Adrenal gland (tissue), 12 donors: ENCODE data around the gene ARHGAP8. TPM values are rescaled to one million over a fixed set of nuclear protein-coding genes. Genes with fewer than 3 reads are reported as not detected.

Experiments
- DNase-seq, 7 donors: peaks; one replicate each; pipeline ENCODE4 v3.0.0-alpha.2; 2019 to 2020
- H3K27ac ChIP-seq, 5 donors: fragments of 200-600 bp; sonication (generic) in 4 of 5; 1 replicate in 3 of 5; 2 replicates in 2 of 5; pipeline versions ENCODE4 v1.5.1 to v1.8.0; 2016 to 2020; ENCODE audit warnings: mild to moderate bottlenecking in 1 of 5
- H3K27me3 ChIP-seq: fragments of 200-600 bp; 2 replicates; pipeline ENCODE4 v1.8.0; 2021
- H3K36me3 ChIP-seq, 2 donors: fragments of 200-600 bp; replicated peaks in 1 of 2; 1 replicate in 1 of 2; 2 replicates in 1 of 2; pipeline versions ENCODE4 v1.5.1 to v1.8.0; 2018 to 2022
- H3K4me1 ChIP-seq, 2 donors: fragments of 200-600 bp; replicated peaks in 1 of 2; 1 replicate in 1 of 2; 2 replicates in 1 of 2; pipeline versions ENCODE4 v1.5.1 to v1.8.0; 2018 to 2021
- H3K4me3 ChIP-seq, 4 donors: fragments of 200-600 bp; sonication (generic) in 3 of 4; one replicate each; pipeline ENCODE4 v1.5.1; 2016 to 2018
- H3K9me3 ChIP-seq, 3 donors: fragments of 200-600 bp; sonication (generic) in 1 of 3; replicated peaks in 1 of 3; 1 replicate in 2 of 3; 2 replicates in 1 of 3; pipeline versions ENCODE4 v1.5.1 to v1.8.0; 2016 to 2021
- POLR2A ChIP-seq, 2 donors: fragments of 450-650 bp; IDR thresholded peaks; one replicate each; pipeline ENCODE4 v1.6.1; 2017; ENCODE audit warnings: antibody characterized with exemption in 2 of 2, mild to moderate bottlenecking in 2 of 2, moderate library complexity in 1 of 2
- WGBS, 4 donors: extraction: QIAGEN DNeasy Blood & Tissue Kit in 2 of 4; methylation state at CpG; one replicate each; pipeline versions ENCODE4 v1.1.5 to v1.1.7; 2013 to 2017; 5-methylcytosine and 5-hydroxymethylcytosine counted together
- intact Hi-C, 2 donors: fragments of 100-400 bp; cut with DNase I; formaldehyde crosslinking; loops; one replicate each; pipeline versions ENCODE4 v1.14.1 to v1.15.0; 2022 to 2023
- polyA plus RNA-seq, 3 donors: library from polyadenylated mRNA; stranded (reverse); fragments of 200-250 nt in 2 of 3; fragments of 350-450 nt in 1 of 3; fragmentation: Illumina TruSeq in 1 of 3; extraction: RNeasy Lipid Tissue Mini Kit (QIAGEN cat#74804) in 1 of 3; gene quantifications; one replicate each; pipeline ENCODE4 v1.2.3, GENCODE V29; 2013 to 2014
- total RNA-seq, 9 donors: library from RNA; depleted of rRNA in 4 of 9; stranded (reverse); fragments of >200 nt in 4 of 9; fragments of 120-200 nt in 1 of 9; fragmentation: NEBNext Ultra II Directional in 1 of 9; extraction: Animal tissue kit (Norgen Biotek cat#: 25700) in 1 of 9; gene quantifications; one replicate each; pipeline versions ENCODE4 v1.1.0 to v1.2.4, GENCODE V29; 2013 to 2023
- TF ChIP-seq, protein P1 (sequence below), 6 experiments: fragments of 450-650 bp in 4 of 6; fragments of 200-600 bp in 2 of 6; sonication (generic) in 1 of 6; IDR thresholded peaks; 1 replicate in 5 of 6; 2 replicates in 1 of 6; pipeline versions ENCODE4 v1.5.1 to v1.8.0; 2016 to 2021; ENCODE audit warnings: antibody characterized with exemption in 6 of 6, mild to moderate bottlenecking in 2 of 6, moderate library complexity in 1 of 6
- donor health status: healthy with polysubstance abuse.
- donor health status: Bipolar disorder and iron deficiency.
- donor health status: DM: yes; HTN: yes; CAD: no.
- donor health status: DM: no; HTN: no; CAD: no.
- donor health status: DM: no; HTN: no; CAD: no.
- donor health status: DM: yes; HTN: yes; CAD: no.

Gene ARHGAP8
- total and polyA plus RNA-seq, 12 donors: 0.12 to 17.8 (median 1.1) TPM

DNA sequence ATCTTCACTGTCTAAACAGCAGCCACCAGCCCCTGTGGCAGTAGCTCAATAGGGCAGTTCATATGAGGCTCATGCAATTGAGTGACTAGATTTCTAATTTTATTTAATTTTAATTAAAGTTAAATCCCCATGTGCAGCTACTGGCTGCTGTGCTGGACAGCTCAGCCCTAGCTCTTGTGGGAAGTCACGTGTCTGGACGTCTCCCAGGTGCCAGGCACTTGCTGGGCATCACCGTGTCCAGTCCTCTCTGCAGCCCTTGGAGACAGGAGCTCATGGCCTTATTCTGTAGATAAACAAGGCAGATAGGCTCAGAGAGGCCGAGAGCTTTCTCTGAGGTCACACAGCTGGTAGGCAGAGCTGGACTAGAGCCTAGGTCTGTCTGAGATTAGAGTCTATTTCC, 95.0 kb downstream of the ARHGAP8 start:
- Histone ChIP-seq H3K4me1 (no peaks in the 10 kb centered on the region), H3K27me3 (no peaks in the 10 kb centered on the region), H3K4me3 (no peak overlapping the region), H3K27ac (no peak overlapping the region), H3K36me3 (no peaks in the 10 kb centered on the region), H3K9me3 (no peaks in the 10 kb centered on the region)
- DNase-seq: peak in 1 of 7 donors; percentile 86
- 55 to 71% (median 62%) methylated on average over 4 of the region's 4 CpGs for WGBS, 4 donors
- intact Hi-C loops: no loop called here
- TF ChIP-seq, protein P1, sequence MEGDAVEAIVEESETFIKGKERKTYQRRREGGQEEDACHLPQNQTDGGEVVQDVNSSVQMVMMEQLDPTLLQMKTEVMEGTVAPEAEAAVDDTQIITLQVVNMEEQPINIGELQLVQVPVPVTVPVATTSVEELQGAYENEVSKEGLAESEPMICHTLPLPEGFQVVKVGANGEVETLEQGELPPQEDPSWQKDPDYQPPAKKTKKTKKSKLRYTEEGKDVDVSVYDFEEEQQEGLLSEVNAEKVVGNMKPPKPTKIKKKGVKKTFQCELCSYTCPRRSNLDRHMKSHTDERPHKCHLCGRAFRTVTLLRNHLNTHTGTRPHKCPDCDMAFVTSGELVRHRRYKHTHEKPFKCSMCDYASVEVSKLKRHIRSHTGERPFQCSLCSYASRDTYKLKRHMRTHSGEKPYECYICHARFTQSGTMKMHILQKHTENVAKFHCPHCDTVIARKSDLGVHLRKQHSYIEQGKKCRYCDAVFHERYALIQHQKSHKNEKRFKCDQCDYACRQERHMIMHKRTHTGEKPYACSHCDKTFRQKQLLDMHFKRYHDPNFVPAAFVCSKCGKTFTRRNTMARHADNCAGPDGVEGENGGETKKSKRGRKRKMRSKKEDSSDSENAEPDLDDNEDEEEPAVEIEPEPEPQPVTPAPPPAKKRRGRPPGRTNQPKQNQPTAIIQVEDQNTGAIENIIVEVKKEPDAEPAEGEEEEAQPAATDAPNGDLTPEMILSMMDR (IDR thresholded peaks at IDR 0.05): no peak
- TF ChIP-seq POLR2A (IDR thresholded peaks at IDR 0.05): no peak

DNA sequence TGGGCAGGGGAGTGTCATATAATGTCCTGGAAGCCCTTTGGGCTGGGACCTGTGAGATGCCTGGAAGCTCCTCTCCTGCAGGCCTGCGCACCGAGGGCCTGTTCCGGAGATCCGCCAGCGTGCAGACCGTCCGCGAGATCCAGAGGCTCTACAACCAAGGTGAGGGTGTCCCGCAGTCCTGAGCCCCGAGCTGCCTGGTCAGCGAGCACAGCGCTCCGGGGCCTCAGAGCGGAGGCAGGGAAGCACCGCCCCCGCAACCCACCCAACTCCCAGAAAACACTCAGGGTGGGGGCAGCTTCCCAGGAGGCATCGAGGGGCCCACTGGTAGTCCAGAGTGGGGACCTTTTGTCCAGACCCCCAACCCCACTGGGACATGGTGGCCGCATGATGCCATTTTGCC, 95.5 kb downstream of the ARHGAP8 start:
- DNase-seq: no peak
- Histone ChIP-seq H3K4me1 (no peaks in the 10 kb centered on the region), H3K27ac (no peak overlapping the region), H3K27me3 (no peaks in the 10 kb centered on the region), H3K9me3 (no peaks in the 10 kb centered on the region), H3K4me3 (no peak overlapping the region), H3K36me3 (no peaks in the 10 kb centered on the region)
- WGBS, 4 donors: 88 to 100% (median 91%) methylated on average over 1 to 18 of the region's 18 CpGs
- intact Hi-C loops: no loop called here
- no peak for TF ChIP-seq POLR2A (IDR thresholded peaks at IDR 0.05)
- TF ChIP-seq, protein P1 (IDR thresholded peaks at IDR 0.05): no peak

DNA sequence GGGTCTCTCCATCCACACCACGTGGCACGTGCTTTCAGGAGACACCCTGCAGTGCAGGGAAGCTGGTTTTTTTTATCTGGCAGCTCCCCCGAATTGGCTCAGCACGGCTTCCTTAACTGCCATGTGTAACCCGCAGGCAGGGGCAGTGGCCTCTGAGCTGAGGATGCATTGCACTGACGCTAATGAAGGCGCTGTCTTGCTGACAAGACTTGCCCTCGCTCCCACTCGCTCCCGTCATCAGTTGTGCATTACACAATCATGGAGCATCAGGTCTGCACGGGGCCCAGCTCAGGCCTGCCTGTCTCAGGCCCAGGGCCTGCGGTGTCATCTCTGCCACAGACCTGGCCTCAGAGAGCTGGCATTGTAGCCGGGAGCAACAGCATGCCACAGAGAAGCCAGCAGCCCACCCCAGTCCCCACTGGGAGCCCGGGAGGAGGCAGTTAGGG, 95.9 kb downstream of the ARHGAP8 start:
- TF ChIP-seq POLR2A (IDR thresholded peaks at IDR 0.05): no peak
- TF ChIP-seq, protein P1 (IDR thresholded peaks at IDR 0.05): no peak
- Histone ChIP-seq H3K4me1 (no peaks in the 10 kb centered on the region), H3K9me3 (no peaks in the 10 kb centered on the region), H3K27me3 (no peaks in the 10 kb centered on the region), H3K4me3 (no peak overlapping the region), H3K27ac (no peak overlapping the region), H3K36me3 (no peaks in the 10 kb centered on the region)
- DNase-seq: peak in 1 of 7 donors; percentile 67
- 66 to 85% (median 81%) methylated on average over 7 to 14 of the region's 14 CpGs for WGBS, 4 donors
- intact Hi-C loops: no loop called here

DNA sequence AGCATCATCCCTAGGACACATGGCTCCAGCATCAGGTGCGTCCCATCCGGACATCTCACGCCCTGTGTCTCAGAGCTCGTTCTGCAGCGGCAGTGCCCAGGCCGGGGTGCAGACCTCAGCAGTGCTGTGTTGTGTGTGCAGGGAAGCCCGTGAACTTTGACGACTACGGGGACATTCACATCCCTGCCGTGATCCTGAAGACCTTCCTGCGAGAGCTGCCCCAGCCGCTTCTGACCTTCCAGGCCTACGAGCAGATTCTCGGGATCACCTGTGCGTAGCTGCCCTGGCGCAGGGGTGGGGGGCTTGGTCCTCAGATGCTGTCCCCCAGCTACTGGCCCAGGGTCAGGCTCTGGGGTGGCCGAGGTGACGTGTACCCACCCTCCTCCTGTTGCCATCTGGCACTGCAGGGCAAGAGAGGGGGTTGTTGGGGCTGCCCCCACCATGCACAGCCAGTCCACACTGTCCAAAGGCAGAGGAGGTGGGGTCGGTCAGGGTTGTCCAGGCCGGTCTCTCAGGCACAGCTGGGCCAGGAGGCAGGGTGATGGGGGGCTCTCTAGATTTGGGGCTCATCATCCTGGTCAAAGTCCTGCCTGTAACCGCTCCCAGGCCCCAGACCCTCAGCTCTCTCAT, 96.5 kb downstream of the ARHGAP8 start:
- no peaks in the 10 kb centered on the region for H3K27me3 ChIP-seq
- no peak overlapping the region for H3K4me3 ChIP-seq
- TF ChIP-seq POLR2A (IDR thresholded peaks at IDR 0.05): no peak
- TF ChIP-seq, protein P1 (IDR thresholded peaks at IDR 0.05): no peak
- no peak for DNase-seq
- H3K9me3 ChIP-seq: no peaks in the 10 kb centered on the region
- intact Hi-C loops: no loop called here
- no peak overlapping the region for H3K27ac ChIP-seq
- no peaks in the 10 kb centered on the region for H3K36me3 ChIP-seq
- H3K4me1 ChIP-seq: no peaks in the 10 kb centered on the region
- 91 to 94% (median 91%) methylated on average over 7 to 21 of the region's 21 CpGs for WGBS, 4 donors
